ENCODE data around the gene PIGN. TPM values are rescaled to one million over a fixed set of nuclear protein-coding genes. Genes with fewer than 3 reads are reported as not detected.

The PIGN gene
- total RNA-seq, 2 experiments from 2014 or later, result 24.9 to 28.1 TPM

- ATAC-seq (no peak), DNase-seq (peak; percentile 8)
- Mint-ChIP-seq H3K27ac (no peak overlapping the region), H3K36me3 (ENCODE audit: low read depth) (no peaks in the 10 kb centered on the region), H3K9me3 (no peaks in the 10 kb centered on the region), H3K4me3 (no peak overlapping the region), H3K4me1 (ENCODE audit: low read depth) (no peaks in the 10 kb centered on the region), H3K27me3 (no peaks in the 10 kb centered on the region)
- intact Hi-C loops (cut with micrococcal nuclease), result no loop called here
- POLR2A ChIA-PET, result no interaction called here
- no peak for TF ChIP-seq CTCF (IDR thresholded peaks at IDR 0.05)
- CTCF ChIA-PET, result interaction anchor here (1.1 to 1.3 kb wide), 2 partner anchors 15 to 24 kb away, joined by 3 read pairs; no protein-coding TSS in a partner anchor
Observed at GRCh38 chr18:62018759-62019041, 168.2 kb downstream of the PIGN start.

- ChIA-PET CTCF (interaction anchor here (1.1 to 1.3 kb wide), 2 partner anchors 14 to 25 kb away, joined by 3 read pairs; no protein-coding TSS in a partner anchor), POLR2A (no interaction called here)
- no peaks in the 10 kb centered on the region for H3K27me3 Mint-ChIP-seq
- H3K9me3 Mint-ChIP-seq, result no peaks in the 10 kb centered on the region
- no peak for ATAC-seq
- no peaks in the 10 kb centered on the region for H3K4me1 Mint-ChIP-seq (ENCODE audit: low read depth)
- no peak for DNase-seq
- no peak for TF ChIP-seq CTCF (IDR thresholded peaks at IDR 0.05)
- H3K27ac Mint-ChIP-seq, result no peak overlapping the region
- no peak overlapping the region for H3K4me3 Mint-ChIP-seq
- intact Hi-C loops (cut with micrococcal nuclease), result no loop called here
- H3K36me3 Mint-ChIP-seq (ENCODE audit: low read depth), result no peaks in the 10 kb centered on the region
Observed at GRCh38 chr18:62018034-62018758, 168.7 kb downstream of the PIGN start.

- Mint-ChIP-seq H3K4me1 (ENCODE audit: low read depth) (no peaks in the 10 kb centered on the region), H3K9me3 (no peaks in the 10 kb centered on the region), H3K27ac (no peak overlapping the region), H3K36me3 (ENCODE audit: low read depth) (no peaks in the 10 kb centered on the region), H3K4me3 (no peak overlapping the region), H3K27me3 (no peaks in the 10 kb centered on the region)
- no peak for TF ChIP-seq CTCF (IDR thresholded peaks at IDR 0.05)
- ChIA-PET POLR2A (no interaction called here), CTCF (no interaction called here)
- DNase-seq (no peak), ATAC-seq (no peak)
- intact Hi-C loops (cut with micrococcal nuclease), result no loop called here
Observed at GRCh38 chr18:62017618-62018017, 169.2 kb downstream of the PIGN start.

GRCh38 chr18:62011416-62011815 lies 175.4 kb downstream of the PIGN start:
- no peaks in the 10 kb centered on the region for H3K36me3 Mint-ChIP-seq (ENCODE audit: low read depth)
- ATAC-seq, result no peak
- POLR2A ChIA-PET, result no interaction called here
- H3K4me3 Mint-ChIP-seq, result no peak overlapping the region
- CTCF ChIA-PET, result no interaction called here
- no peak overlapping the region for H3K27ac Mint-ChIP-seq
- DNase-seq, result no peak
- H3K9me3 Mint-ChIP-seq, result peaks cover 5% of the 10 kb centered on the region
- intact Hi-C loops (cut with micrococcal nuclease), result no loop called here
- H3K27me3 Mint-ChIP-seq, result peaks cover 6% of the 10 kb centered on the region
- no peaks in the 10 kb centered on the region for H3K4me1 Mint-ChIP-seq (ENCODE audit: low read depth)
- TF ChIP-seq CTCF (IDR thresholded peaks at IDR 0.05), result no peak

- H3K36me3 Mint-ChIP-seq (ENCODE audit: low read depth), result no peaks in the 10 kb centered on the region
- no peak overlapping the region for H3K4me3 Mint-ChIP-seq
- intact Hi-C loops (cut with micrococcal nuclease), result no loop called here
- H3K27ac Mint-ChIP-seq, result no peak overlapping the region
- peaks cover 10% of the 10 kb centered on the region for H3K9me3 Mint-ChIP-seq
- ChIA-PET POLR2A (interaction anchor here (0.6 to 1.0 kb wide), 2 partner anchors 38 to 134 kb away, joined by 3 read pairs; no protein-coding TSS in a partner anchor), CTCF (no interaction called here)
- H3K27me3 Mint-ChIP-seq, result peaks cover 6% of the 10 kb centered on the region
- no peak for TF ChIP-seq CTCF (IDR thresholded peaks at IDR 0.05)
- no peak for DNase-seq
- no peaks in the 10 kb centered on the region for H3K4me1 Mint-ChIP-seq (ENCODE audit: low read depth)
- ATAC-seq, result no peak
Observed at GRCh38 chr18:62009521-62009920, 177.3 kb downstream of the PIGN start.

Data from activated CD8-positive, alpha-beta T cell treated with anti-CD3 and anti-CD28 coated beads for 36 hours (primary cell).